GM19463 (cell line): ENCODE data around the gene SAMM50.
"Not testable (repeated sequence)": the region's sequence is repeated elsewhere in the genome, so short reads cannot be mapped to it uniquely, and the experiment has no call there.

Experiments
- ATAC-seq: cut with Tn5 transposase; IDR thresholded peaks from one replicate; pipeline ENCODE4 v1.9.1; 2021; ENCODE audit warnings: mild to moderate bottlenecking, moderate library complexity; ENCODE audit not compliant: unreplicated experiment

SAMM50 gene

DNA sequence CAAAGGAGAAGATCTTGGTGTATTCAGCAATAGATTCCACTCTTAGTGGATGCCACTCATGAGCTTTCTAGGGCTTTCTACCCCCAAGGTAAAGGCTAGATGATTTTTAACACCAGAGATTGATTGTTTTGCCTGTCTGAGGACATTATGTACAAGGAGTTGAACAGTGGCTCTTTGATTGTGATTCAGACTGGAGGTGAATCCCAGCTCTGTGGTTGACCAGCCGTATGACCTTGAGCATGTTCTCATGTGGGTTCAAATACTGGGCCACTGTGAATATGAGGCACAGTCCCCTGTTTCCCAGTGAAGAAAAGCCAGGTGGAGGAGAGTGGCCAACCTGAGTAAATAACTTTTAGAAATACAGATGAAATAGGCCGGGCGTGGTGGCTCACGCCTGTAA lies 44.9 kb downstream of the SAMM50 start:
- ATAC-seq, result no peak

DNA sequence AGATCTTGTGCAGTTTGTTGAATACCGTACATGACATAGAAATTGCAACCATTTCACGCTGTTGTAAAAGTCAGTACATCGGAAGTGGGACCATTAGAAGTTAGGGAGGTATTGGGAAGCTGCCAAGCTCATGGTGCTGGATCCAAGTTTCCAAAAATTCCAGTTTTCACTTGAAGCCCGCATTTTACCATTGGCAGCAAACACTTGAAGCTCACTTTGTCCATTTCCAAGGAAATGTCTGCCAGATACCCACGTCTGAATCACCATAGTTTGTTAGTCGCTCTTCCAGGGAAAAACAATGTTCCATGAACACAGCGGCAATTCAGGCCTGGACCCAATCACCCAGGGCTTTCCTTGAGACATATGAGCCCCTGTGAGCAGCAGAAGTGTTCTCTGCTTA lies 46.3 kb downstream of the SAMM50 start:
- ATAC-seq, result no peak

DNA sequence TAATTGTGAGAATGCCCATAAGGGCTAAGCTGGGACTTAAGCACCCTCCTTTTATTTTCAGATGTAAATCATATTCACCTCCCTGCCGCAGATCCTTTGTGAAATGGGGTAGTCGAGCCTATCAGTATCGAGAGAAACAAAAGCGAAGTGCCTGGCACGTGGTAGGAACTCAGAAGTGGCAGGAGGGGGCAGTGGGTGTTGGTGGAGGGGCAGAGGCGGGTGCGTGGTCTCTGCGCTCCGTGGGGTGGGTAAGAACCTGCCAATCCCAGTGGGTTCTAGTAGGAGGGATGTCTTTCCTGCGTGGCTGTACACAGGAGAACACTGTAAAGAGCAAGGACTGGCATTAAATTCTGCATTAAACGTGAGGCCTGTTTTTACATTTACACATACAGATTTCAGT lies 47.1 kb downstream of the SAMM50 start:
- no peak for ATAC-seq

DNA sequence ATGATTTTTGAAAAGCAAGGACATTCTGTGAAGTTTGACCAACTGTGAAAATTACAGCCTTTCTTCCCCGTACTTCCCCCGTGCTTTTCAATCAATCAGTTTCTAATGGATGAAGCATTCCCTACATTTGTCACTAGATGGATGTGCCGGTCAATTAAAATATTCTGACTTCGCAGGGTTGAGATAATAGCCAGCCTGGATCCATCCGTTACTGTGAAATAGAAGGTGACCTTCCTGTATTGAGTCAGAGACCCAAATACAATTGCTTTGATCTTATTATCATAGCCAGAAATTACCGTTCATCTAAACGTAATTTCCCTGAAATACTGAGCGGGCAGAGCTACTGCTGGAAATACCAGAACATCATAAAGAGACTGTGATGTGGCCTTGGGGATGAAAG lies 47.8 kb downstream of the SAMM50 start:
- ATAC-seq, result no peak

DNA sequence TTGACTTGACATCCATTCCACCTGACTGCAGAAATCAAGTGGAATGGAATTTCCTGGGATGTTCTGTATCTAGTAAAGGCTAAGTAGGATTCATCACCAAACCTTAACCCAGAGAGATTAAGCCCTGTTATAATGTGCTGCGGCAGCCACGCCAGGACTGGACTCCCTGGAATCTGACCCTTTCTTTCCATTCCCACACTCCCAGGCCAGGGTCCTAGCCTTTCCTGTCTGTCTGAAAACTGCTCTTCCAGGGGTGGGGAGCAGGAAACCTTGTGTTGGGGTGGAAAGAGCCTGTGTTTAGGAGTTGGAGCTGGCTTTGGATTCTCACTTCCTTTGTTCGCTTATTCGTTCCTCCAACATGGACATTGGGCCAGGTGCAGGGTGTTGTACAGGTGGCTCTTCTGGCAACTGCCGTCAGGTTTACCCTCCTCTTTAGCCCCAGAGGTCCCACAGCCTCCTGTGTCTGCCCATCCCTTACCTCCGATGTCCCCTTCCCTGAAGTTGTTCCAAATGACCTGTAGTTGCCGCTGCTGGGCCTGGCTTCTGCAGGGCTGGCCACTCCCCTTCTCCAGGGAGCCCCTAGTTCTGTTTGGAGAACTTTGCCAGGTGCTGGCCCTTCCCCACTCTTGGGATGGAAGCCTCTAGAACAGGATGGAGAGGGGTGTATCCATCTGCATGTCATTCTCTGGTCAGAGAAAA lies 48.3 kb downstream of the SAMM50 start:
- no peak for ATAC-seq

DNA sequence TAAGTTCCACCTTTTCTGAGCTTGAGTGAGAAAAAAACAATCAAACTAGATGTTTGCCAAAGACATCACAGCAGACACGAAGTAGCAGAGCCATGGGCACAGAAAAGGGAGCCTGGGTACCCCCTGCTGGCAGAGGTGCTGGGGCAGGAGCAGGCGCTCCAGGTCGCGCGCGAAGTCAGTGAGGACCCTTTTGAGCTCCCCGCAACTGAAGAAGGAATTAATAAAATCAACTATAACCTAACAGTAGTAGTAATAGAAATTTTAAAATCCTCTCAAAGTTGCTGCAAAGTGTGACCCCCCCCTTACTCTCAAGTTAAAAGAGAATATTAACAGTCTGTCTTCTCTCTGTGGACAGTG lies 48.8 kb downstream of the SAMM50 start:
- ATAC-seq, result no peak

DNA sequence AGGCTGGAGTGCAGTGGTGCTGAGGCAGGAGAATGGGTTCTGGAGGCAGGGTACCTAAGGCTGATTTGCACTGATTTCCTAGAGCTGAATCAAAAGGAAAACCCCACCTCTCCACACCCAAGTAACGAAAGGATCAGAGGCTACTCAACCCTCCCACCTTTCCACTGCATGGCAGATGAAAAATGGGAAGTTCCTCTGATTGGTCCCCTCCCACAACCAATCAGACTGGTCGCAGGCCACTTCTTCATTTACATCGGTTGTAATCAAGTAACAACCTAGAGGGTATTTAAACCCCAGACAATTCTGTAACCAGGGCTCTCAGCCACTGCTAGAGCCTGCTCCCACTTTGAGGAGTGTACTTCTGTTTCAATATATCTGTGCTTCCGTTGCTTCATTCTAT lies 50.3 kb downstream of the SAMM50 start:
- ATAC-seq, result no peak

DNA sequence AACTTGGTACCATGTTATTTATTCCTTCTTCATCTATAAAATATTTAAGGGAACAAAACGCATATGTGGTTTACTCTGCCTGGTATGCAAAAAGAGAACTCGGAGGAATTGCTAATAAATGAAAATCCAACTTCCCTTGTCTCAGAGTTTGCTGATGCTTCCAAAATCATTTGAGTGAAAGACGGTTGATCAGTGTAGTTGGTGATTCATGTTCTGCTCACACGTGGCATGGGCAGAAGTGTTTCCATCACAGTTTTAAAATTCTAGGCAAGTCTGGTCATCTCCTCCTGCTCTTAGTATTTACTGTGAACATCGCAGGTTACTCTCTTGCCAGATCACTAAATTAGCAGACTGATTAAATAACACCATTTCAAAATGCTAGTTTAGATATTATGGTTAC lies 56.9 kb downstream of the SAMM50 start:
- ATAC-seq, result no peak

DNA sequence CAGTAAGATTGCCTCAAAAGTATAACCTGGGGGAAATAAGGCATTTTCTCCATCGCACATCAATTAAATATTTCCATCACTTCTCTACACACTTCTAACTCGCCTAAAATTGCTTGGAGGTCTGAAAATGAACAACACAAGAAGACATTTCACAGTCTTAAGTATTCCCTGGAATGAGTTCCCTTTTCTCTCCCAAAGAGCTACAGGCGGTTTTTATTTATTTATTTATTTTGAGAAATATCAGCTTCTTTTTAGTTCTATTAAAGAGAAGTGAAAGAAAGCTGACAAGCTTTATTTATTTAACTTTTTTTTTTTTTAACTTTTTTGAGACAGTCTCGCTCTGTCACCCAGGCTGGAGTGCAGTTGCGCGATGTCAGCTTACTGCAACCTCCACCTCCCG lies 57.3 kb downstream of the SAMM50 start:
- no peak for ATAC-seq

DNA sequence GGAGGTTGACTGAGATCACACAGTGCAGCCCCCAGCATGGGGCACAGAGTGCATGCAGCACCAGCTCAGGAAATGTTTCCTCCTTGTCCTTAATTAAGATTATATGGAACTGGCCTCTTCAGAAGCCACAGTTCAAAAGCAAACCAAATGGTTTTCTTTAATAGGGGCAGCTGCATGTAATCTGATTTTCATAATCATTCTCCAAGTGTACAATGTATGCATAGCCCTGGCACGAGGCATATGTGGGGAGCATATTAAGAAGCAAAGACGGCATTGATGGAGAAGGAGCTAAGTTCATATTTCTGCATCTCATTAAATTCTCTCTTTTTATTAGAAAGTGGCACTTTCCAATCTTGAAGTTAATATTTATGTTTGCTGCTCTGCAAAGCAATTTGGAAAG lies 59.0 kb downstream of the SAMM50 start:
- ATAC-seq, result no peak

DNA sequence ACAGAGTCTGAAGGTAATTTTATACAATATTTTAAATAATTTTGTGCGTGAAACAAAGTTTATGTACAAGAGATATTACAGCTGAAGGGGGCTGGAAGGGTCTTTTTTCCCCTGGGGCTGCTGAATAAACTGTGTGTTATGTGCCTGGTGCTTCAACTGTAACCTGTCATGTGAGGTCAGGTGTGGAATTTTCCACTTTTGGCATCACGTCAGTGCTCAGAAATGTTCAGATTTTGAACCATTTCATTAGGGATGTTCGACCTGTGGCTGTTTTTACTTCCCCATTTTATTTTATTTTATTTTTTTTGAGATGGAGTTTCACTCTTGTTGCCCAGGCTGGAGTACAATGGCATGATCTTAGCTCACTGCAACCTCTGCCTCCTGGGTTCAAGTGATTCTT lies 61.3 kb downstream of the SAMM50 start:
- not testable (repeated sequence) for ATAC-seq

DNA sequence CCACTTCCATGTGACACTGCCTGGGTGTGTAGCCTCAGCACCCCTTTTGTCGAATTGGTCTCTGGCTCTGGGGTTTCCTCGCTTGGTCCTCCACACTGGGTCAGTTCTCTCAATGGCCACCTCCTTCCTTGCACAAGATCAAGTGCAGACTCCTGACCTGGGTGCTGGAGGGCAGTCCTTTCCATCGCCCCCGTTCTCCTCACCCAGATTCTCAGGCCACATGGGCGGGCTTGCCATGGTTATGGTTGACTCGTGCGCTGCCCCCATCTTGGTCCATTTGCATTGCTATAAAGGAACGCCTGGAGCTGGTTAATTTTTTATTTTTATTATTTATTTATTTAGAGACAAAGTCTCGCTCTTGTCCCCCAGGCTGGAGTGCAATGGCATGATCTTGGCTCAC lies 63.4 kb downstream of the SAMM50 start:
- ATAC-seq, result no peak

DNA sequence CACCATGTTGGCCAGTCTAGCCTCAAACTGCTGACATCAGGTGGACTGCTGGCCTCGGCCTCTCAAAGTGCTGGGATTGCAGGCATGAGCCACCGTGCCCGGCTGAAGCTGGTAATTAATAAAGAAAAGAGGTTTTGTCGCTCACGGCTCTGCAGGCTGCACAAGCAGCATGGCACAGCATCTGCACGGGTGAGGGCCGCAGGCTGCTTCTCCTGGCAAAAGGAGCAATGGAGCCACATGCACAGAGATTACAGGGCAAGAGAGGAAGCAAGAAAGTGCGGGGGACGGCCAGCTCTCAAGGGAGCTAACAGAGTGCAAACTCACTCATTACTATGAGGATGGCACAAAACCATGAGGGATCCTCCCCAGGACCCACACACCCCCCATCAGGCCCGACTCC lies 64.2 kb downstream of the SAMM50 start:
- ATAC-seq, result no peak

DNA sequence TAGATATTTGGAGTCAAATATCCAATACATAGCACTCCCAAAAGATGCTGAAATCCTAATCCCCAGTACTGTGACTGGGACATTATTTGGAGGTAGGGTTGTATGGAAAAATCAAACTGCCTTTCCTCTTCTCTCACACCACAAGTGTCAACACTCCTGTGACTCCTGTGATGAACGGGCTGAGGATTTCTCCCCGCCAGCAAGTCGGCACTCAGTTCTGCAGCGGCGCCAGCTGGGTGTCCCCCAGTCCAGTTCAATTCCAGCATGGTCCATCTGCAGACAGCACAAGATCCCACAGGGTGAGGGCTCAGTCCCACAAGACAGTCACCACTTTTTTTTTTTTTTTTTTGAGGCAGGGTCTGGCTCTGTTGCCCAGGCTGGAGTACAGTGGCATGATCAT lies 64.6 kb downstream of the SAMM50 start:
- ATAC-seq, result no peak

DNA sequence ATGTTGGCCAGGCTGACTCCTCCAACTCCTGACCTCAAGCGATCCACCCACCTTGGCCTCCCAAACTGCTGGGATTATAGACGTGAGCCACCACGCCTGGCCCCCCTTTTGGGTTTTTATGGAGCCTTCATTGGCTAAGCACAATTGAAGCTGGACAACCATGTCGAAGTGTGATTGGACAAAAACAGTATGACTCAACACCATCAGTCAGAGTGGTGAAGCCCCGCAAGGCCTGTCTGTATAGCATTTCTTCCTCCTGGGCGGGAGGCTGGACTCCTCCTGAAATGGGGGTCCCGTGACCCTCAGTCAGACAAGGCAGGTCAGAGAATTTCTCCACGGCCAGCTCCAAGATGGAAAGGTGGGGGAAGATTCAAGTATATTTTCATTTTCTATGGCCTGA lies 65.7 kb downstream of the SAMM50 start:
- no peak for ATAC-seq

DNA sequence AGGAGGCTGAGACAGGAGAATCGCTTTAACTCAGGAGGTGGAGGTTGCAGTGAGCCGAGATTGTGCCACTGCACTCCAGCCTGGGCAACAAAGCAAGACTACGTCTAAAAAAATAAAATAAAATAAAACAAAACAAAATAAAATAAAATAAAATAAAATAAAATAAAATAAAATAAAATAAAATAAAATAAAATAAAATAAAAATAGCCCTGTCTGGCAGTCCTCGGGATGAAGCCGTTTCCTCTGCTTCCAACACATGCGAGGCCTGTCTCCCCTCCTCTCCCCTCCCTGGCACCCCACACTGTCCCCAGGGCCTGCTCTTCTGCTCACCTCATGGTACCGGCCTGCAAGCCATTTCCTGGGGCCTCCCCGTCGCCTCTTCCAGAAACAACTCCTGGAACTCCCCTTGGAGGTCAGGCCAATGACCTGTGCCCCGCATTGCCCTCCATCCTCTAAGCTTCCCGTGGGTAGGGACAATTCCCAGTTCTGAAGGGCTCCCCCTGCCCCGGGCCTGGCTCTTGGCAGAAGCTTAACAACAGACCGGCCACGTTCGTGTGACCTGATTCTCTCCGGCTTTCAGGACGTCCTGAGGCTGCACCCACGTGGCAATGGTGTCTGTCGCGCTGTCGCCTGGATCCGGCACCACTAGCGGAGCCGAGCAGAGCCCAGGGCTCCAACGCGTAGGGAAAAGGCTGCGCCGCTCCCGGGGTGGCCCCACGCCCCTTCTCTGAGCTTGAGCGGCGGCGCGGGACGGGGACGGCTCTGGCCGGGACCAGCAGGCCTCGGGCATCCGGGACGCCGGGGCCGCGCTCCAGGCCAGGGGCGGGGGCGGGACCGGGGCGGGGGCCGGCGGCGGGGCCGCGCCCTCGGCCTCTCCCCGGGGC lies 68.4 kb downstream of the SAMM50 start:
- peak; percentile 28 for ATAC-seq

DNA sequence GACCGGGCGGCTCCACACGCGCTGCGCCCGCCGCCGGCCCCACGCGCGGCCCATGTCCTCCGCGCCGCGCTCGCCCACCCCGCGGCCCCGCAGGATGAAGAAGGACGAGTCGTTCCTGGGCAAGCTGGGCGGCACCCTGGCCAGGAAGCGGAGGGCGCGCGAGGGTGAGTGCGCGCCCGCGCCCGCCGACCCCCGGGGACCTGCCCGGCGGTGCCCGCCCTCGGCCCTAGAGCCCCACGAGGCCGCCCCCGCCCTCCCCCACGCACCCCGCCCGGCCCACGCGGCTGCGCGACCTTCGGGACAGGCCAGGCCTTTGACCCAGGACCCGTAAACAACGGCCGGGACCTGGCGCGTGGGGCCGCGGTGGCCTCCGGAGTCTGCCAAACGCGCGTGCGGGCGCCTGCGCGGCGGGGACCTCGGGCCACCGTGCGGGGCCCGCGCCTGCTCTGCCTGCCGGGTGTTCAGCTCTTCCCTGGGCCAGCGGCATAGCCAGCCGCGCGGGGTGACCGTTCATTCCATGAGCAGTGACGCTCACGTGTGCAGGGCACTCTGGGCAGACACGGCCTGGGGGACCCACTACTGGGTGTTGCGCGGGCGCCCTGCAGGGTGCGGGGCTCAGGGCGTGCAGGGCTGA lies 69.2 kb downstream of the SAMM50 start, which contains the start of gene PARVB:
Gene PARVB (plus strand): TSS at position 15 of the 634 bp plus-strand sequence. CDS start 38 bp downstream, at position 53.
- peak; percentile 6 for ATAC-seq

DNA sequence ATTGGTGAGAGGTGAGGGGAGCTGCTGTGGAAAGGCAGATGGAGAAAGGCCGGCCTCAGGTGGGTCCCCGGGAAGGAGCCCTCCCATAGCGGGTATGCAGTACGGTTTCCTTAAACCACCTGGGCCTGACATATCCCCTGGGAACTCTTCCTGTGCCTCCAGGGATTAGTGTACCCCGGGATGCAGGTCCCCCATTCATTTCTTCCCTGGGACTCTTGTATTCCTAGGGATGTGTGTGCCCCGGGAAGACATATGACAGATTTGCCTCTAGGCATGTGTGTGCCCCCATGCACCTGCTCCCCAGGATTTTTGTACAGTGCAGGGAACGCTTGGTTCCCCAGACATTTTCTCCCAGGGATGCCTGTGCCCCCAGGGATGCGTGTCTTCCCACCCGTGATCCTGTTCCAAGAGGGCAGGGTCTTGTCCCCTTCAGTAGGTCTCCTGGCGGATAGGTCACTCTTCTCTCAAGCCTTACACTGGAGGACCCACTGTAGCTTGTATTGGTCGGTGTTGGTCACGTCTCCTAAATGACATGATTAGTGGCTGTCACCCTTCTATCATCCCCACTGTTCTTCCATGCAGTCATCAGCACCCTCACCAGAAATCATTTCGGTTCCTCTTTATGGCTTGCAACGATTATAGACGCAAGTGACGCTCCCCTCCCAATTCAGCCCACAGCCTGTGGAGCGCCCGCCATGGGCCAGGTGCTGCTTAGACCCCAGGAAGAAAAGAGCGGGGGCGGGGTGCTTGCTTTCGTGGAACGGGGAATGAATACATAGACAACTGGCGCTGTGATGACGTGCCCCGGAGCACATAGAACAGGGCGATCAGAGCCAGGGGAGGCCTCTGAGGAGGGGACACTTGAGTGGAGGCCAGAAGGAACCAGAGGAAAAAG lies 70.2 kb downstream of the SAMM50 start:
- peak; percentile 49 for ATAC-seq

DNA sequence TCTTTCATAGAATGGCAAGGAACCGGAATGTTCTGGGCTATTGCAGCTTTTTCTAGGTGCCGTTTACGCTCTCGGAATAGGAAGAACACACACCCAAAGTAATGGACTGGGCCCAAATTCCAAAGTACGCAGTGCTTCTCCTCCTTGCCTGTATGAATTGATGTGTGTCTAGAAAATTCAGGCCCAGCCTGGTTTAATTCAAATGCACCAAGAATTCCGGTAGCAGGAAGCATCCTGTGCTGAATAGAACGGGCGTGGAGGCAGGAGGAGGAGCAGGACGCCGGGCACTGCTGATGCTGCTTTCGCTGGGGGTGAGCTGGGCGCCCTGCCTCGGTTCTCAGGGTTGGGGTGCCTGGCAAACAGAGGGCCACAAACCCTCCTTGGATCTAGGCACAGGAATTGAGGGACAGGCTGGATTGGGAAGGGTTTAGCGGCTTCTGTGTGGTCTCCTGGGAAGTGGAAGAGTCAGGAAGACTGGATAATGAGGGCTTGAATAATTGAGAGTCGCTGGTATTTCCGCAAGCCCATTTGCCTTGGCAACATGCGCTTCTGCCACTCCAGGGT lies 70.9 kb downstream of the SAMM50 start:
- no peak for ATAC-seq
